Small intestine (tissue), 7 donors: ENCODE measurements around the gene TRAF1. TPM values are rescaled to one million over a fixed set of nuclear protein-coding genes. Genes with fewer than 3 reads are reported as not detected.

Experiments used
- DNase-seq, 2 donors: peaks; one replicate each; pipeline versions ENCODE4 v3.0.0 to v3.0.0-alpha.2; 2013
- FAIRE-seq: peaks from 2 replicates; lab custom pipeline; 2012; peaks lifted over from hg19 to GRCh38; lab: Jason Lieb, UNC
- H3K27ac ChIP-seq, 3 donors: one replicate each; pipeline ENCODE4 v1.5.1; 2013; ENCODE audit warnings: low read length in 2 of 3, mild to moderate bottlenecking in 2 of 3, control low read depth in 1 of 3, inconsistent platforms in 1 of 3, low read depth in 1 of 3, moderate library complexity in 1 of 3
- H3K27me3 ChIP-seq, 3 donors: one replicate each; pipeline ENCODE4 v1.6.1; 2013; ENCODE audit warnings: low read length in 3 of 3, inconsistent platforms in 1 of 3; ENCODE audit not compliant: control insufficient read depth in 3 of 3, insufficient read depth in 3 of 3
- H3K36me3 ChIP-seq, 3 donors: one replicate each; pipeline ENCODE4 v1.6.1; 2013; ENCODE audit warnings: low read length in 3 of 3, inconsistent platforms in 1 of 3, low read depth in 1 of 3, mild to moderate bottlenecking in 1 of 3, moderate library complexity in 1 of 3; ENCODE audit not compliant: control insufficient read depth in 3 of 3, insufficient read depth in 2 of 3
- H3K4me1 ChIP-seq, 3 donors: one replicate each; pipeline ENCODE4 v1.6.1; 2013; ENCODE audit warnings: low read length in 2 of 3, inconsistent platforms in 1 of 3, low read depth in 1 of 3, mild to moderate bottlenecking in 1 of 3, moderate library complexity in 1 of 3; ENCODE audit not compliant: control insufficient read depth in 3 of 3, insufficient read depth in 2 of 3
- H3K4me3 ChIP-seq, 3 donors: one replicate each; pipeline ENCODE4 v1.5.1; 2013; ENCODE audit warnings: low read length in 3 of 3, control low read depth in 1 of 3, inconsistent platforms in 1 of 3, low read depth in 1 of 3, mild to moderate bottlenecking in 1 of 3, moderate library complexity in 1 of 3
- H3K9me3 ChIP-seq, 2 donors: one replicate each; pipeline ENCODE4 v1.6.1; 2013; ENCODE audit warnings: low read depth in 1 of 2, low read length in 1 of 2; ENCODE audit not compliant: control insufficient read depth in 2 of 2, insufficient read depth in 1 of 2
- WGBS, 3 donors: extraction: QIAGEN DNeasy Blood & Tissue Kit; methylation state at CpG; one replicate each; pipeline ENCODE4 v1.1.7; 2013; 5-methylcytosine and 5-hydroxymethylcytosine counted together
- polyA plus RNA-seq, 4 donors: library from polyadenylated mRNA; stranded (reverse) in 3 of 4; unstranded in 1 of 4; fragments of 200-250 nt in 3 of 4; fragments of 120-200 nt in 1 of 4; gene quantifications; one replicate each; pipeline versions ENCODE4 v1.2.1 to v1.2.3, GENCODE V29; 2013
- donor health status: healthy with polysubstance abuse.
- donor health status: control.
- donor health status: control.
- donor health status: Bipolar disorder and iron deficiency.
- donor health status: healthy.

The TRAF1 gene
- polyA plus RNA-seq, 4 donors: 1.1 to 5.6 (median 1.9) TPM

GRCh38 chr9:120889606-120890271 is 36.9 kb downstream of the TRAF1 start:
- Histone ChIP-seq H3K36me3 (no peaks in the 10 kb centered on the region), H3K9me3 (no peaks in the 10 kb centered on the region), H3K4me3 (no peak overlapping the region), H3K4me1 (peaks cover 3 to 59% (median 14%) of the 10 kb centered on the region in 3 donors), H3K27me3 (no peaks in the 10 kb centered on the region), H3K27ac (peak overlapping the region in 2 of 3 donors; percentile 85 to 88)
- FAIRE-seq: no peak
- no peak for DNase-seq
- 92 to 98% (median 95%) methylated on average over 1 of the region's 1 CpG for WGBS, 3 donors

- Histone ChIP-seq H3K27ac (no peak overlapping the region), H3K4me1 (peaks cover 3 to 60% (median 14%) of the 10 kb centered on the region in 3 donors), H3K9me3 (no peaks in the 10 kb centered on the region), H3K27me3 (no peaks in the 10 kb centered on the region), H3K4me3 (no peak overlapping the region), H3K36me3 (no peaks in the 10 kb centered on the region)
- DNase-seq (no peak), FAIRE-seq (no peak)
Measured at GRCh38 chr9:120888626-120889025, 38.0 kb downstream of the TRAF1 start.

GRCh38 chr9:120886490-120886967 is 40.1 kb downstream of the TRAF1 start:
- WGBS, 3 donors: 67 to 78% (median 76%) methylated on average over 8 of the region's 8 CpGs
- Histone ChIP-seq H3K27ac (peak overlapping the region in 1 of 3 donors; percentile 89), H3K27me3 (no peaks in the 10 kb centered on the region), H3K9me3 (no peaks in the 10 kb centered on the region), H3K4me1 (peaks cover 3 to 53% (median 11%) of the 10 kb centered on the region in 3 donors), H3K4me3 (no peak overlapping the region), H3K36me3 (no peaks in the 10 kb centered on the region)
- DNase-seq (no peak), FAIRE-seq (no peak)

GRCh38 chr9:120885958-120886357 is 40.6 kb downstream of the TRAF1 start:
- H3K9me3 ChIP-seq: no peaks in the 10 kb centered on the region
- 38 to 50% (median 42%) methylated on average over 5 of the region's 5 CpGs for WGBS, 3 donors
- no peak for FAIRE-seq
- H3K4me3 ChIP-seq: no peak overlapping the region
- no peaks in the 10 kb centered on the region for H3K36me3 ChIP-seq
- no peaks in the 10 kb centered on the region for H3K27me3 ChIP-seq
- peak overlapping the region; percentile 12 to 89 (median 27) for H3K27ac ChIP-seq
- DNase-seq: no peak
- peaks cover 3 to 48% (median 10%) of the 10 kb centered on the region in 3 donors for H3K4me1 ChIP-seq

GRCh38 chr9:120885457-120885856 is 41.1 kb downstream of the TRAF1 start:
- Histone ChIP-seq H3K27ac (peak overlapping the region; percentile 12 to 89 (median 27)), H3K4me3 (no peak overlapping the region), H3K4me1 (peaks cover 2 to 43% (median 5%) of the 10 kb centered on the region in 3 donors), H3K9me3 (no peaks in the 10 kb centered on the region), H3K27me3 (no peaks in the 10 kb centered on the region), H3K36me3 (no peaks in the 10 kb centered on the region)
- FAIRE-seq (no peak), DNase-seq (peak; percentile 85 to 87)
- WGBS, 3 donors: 13 to 50% (median 30%) methylated on average over 3 of the region's 3 CpGs

GRCh38 chr9:120883608-120883996 is 43.0 kb downstream of the TRAF1 start:
- peaks cover 0 to 32% (median 2%) of the 10 kb centered on the region in 3 donors for H3K4me1 ChIP-seq
- no peak overlapping the region for H3K27ac ChIP-seq
- H3K9me3 ChIP-seq: no peaks in the 10 kb centered on the region
- FAIRE-seq: no peak
- H3K36me3 ChIP-seq: no peaks in the 10 kb centered on the region
- no peaks in the 10 kb centered on the region for H3K27me3 ChIP-seq
- no peak overlapping the region for H3K4me3 ChIP-seq
- DNase-seq: no peak
- 64 to 82% (median 80%) methylated on average over 3 of the region's 3 CpGs for WGBS, 3 donors

- DNase-seq: no peak
- peaks cover 2 to 37% (median 2%) of the 10 kb centered on the region in 3 donors for H3K4me1 ChIP-seq
- H3K36me3 ChIP-seq: no peaks in the 10 kb centered on the region
- no peaks in the 10 kb centered on the region for H3K27me3 ChIP-seq
- no peaks in the 10 kb centered on the region for H3K9me3 ChIP-seq
- 34 to 61% (median 52%) methylated on average over 10 of the region's 10 CpGs for WGBS, 3 donors
- H3K4me3 ChIP-seq: no peak overlapping the region
- FAIRE-seq: no peak
- no peak overlapping the region for H3K27ac ChIP-seq
Measured at GRCh38 chr9:120882935-120883607, 43.5 kb downstream of the TRAF1 start.

GRCh38 chr9:120879446-120879845 is 47.1 kb downstream of the TRAF1 start:
- Histone ChIP-seq H3K4me1 (peaks cover 2 to 35% (median 5%) of the 10 kb centered on the region in 3 donors), H3K36me3 (peaks cover 0 to 1% (median 0%) of the 10 kb centered on the region in 3 donors), H3K9me3 (no peaks in the 10 kb centered on the region), H3K27ac (no peak overlapping the region), H3K4me3 (no peak overlapping the region), H3K27me3 (no peaks in the 10 kb centered on the region)
- no peak for FAIRE-seq
- DNase-seq: no peak
- WGBS, 3 donors: 59 to 72% (median 70%) methylated on average over 6 of the region's 6 CpGs
